ENCODE measurements around the gene UBTD2.
A peak's percentile ranks its signal among the peaks of the same experiment; 100 is the strongest.

The UBTD2 gene

GRCh38 chr5:172274951-172275753 lies 8.4 kb downstream of the UBTD2 start:
- no peak overlapping the region for H3K4me3 ChIP-seq (ENCODE audit: low read depth, low read length)
- DNase-seq (ENCODE audit: low read depth): peak; percentile 93
- TF ChIP-seq CTCF (conservative IDR thresholded peaks at IDR 0.05; ENCODE audit: low read depth, low read length): no peak

DNA sequence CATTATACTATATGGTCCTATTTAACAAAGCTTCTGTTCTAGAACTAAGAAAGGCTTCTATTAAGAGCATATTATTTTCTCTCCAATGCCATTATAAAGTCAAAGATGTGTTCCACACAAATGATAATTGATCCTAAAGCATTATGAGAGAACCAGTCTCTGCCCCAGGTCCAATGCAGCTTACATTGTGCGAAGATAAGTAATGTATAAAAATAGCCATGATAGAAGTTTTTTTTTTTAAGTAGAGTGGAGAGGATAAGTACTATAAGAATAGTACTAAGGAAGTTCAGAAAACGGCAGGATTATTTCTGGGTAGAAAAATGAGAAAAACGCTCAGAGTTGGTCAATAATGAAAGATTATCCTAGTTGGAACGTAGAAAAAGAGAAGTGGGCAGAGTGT lies 15.6 kb downstream of the UBTD2 start:
- no peak for DNase-seq (ENCODE audit: low read depth)
- H3K4me3 ChIP-seq (ENCODE audit: low read depth, low read length): no peak overlapping the region
- TF ChIP-seq CTCF (conservative IDR thresholded peaks at IDR 0.05; ENCODE audit: low read depth, low read length): no peak

GRCh38 chr5:172266676-172267092 lies 16.9 kb downstream of the UBTD2 start:
- DNase-seq (ENCODE audit: low read depth): no peak
- no peak for TF ChIP-seq CTCF (conservative IDR thresholded peaks at IDR 0.05; ENCODE audit: low read depth, low read length)
- no peak overlapping the region for H3K4me3 ChIP-seq (ENCODE audit: low read depth, low read length)

DNA sequence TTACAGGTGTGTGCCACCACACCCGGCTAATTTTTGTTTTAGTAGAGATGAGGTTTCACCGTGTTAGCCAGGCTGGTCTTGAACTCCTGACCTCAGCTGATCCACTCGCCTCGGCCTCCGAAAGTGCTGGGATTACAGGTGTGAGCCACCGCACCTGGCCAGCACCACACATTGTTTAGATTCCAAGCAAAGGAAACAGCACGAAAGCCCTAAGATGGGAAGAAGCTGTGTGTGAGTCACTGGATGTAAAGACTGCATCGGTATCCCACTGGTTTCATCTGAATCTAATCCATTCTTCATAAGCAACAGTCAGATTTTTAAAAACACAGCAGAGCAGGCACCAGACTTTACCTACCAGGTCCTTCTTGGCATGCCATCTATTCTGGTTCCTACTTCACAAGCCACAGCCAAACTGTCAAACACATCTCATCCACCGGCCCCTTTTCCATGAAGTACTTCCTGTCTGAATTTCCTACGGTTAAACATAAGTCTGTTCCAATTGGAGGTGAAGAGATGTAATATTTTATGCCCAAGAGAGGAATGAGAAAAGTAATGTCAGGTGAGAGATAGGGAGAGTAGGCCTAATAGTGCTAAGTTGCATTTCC lies 17.4 kb downstream of the UBTD2 start:
- no peak for TF ChIP-seq CTCF (conservative IDR thresholded peaks at IDR 0.05; ENCODE audit: low read depth, low read length)
- DNase-seq (ENCODE audit: low read depth): no peak

DNA sequence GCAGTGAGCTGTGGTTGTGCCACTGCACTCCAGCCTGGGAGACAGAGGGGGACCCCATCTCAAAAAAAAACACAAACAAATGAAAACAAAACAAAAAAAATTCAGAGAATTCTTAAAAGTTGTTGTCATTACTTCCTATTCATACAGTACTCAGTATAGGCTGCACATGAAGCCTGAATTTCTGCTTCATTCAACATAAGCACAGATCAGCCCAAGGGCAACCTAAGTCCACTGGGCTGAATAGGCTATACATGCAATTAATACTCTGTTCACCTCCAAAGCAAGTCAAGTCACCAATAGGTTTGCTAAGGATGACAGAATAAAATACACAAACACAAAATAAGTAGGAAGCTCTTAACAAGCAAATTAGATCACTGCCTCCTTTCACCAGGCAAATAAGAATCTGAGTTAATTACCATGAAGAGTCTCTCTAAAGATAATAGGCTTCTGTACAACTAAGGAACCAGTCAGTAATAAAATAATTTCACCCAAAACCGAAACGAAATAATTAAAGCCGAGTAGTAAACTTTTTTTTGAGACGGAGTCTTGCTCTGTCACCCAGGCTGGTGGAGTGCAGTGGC lies 18.7 kb downstream of the UBTD2 start:
- TF ChIP-seq CTCF (conservative IDR thresholded peaks at IDR 0.05; ENCODE audit: low read depth, low read length): no peak
- DNase-seq (ENCODE audit: low read depth): no peak
- H3K4me3 ChIP-seq (ENCODE audit: low read depth, low read length): no peak overlapping the region

More for the DNA sequence above, 17.4 kb downstream of the UBTD2 start:
- no peak overlapping the region for H3K4me3 ChIP-seq (ENCODE audit: low read depth, low read length)

- DNase-seq (ENCODE audit: low read depth): no peak
- no peak overlapping the region for H3K4me3 ChIP-seq (ENCODE audit: low read depth, low read length)
- no peak for TF ChIP-seq CTCF (conservative IDR thresholded peaks at IDR 0.05; ENCODE audit: low read depth, low read length)
Observed at GRCh38 chr5:172255444-172255843, 28.1 kb downstream of the UBTD2 start.
